Epithelial cell of proximal tubule (primary cell): ENCODE data around the gene TBCD. TPM values are rescaled to one million over a fixed set of nuclear protein-coding genes. Genes with fewer than 3 reads are reported as not detected.

Source experiments
- DNase-seq: peaks from one replicate; pipeline ENCODE4 v3.0.0-alpha.2; 2011; ENCODE audit warnings: low read depth
- H3K4me3 ChIP-seq: 2 replicates; pipeline ENCODE4 v1.5.1; 2011; ENCODE audit warnings: low read depth, mild to moderate bottlenecking, low read length
- total RNA-seq: library from RNA; depleted of rRNA; stranded (reverse); fragments of >200 nt; gene quantifications from 2 replicates; pipeline ENCODE4 v1.2.3, GENCODE V29; 2015
- TF ChIP-seq, protein P1 (sequence below): conservative IDR thresholded peaks from 2 replicates; pipeline ENCODE4 v1.5.1; 2012; ENCODE audit warnings: low read depth, mild to moderate bottlenecking, low read length

The TBCD gene
- total RNA-seq, 1 donor from 2014 or later: 46.6 TPM

- TF ChIP-seq, protein P1, sequence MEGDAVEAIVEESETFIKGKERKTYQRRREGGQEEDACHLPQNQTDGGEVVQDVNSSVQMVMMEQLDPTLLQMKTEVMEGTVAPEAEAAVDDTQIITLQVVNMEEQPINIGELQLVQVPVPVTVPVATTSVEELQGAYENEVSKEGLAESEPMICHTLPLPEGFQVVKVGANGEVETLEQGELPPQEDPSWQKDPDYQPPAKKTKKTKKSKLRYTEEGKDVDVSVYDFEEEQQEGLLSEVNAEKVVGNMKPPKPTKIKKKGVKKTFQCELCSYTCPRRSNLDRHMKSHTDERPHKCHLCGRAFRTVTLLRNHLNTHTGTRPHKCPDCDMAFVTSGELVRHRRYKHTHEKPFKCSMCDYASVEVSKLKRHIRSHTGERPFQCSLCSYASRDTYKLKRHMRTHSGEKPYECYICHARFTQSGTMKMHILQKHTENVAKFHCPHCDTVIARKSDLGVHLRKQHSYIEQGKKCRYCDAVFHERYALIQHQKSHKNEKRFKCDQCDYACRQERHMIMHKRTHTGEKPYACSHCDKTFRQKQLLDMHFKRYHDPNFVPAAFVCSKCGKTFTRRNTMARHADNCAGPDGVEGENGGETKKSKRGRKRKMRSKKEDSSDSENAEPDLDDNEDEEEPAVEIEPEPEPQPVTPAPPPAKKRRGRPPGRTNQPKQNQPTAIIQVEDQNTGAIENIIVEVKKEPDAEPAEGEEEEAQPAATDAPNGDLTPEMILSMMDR: no peak
- no peak for DNase-seq
- no peak overlapping the region for H3K4me3 ChIP-seq
These were observed 131.7 kb downstream of the TBCD start for GRCh38 chr17:82883419-82884031.

- no peak overlapping the region for H3K4me3 ChIP-seq
- TF ChIP-seq, protein P1: no peak
- no peak for DNase-seq
These were observed 132.6 kb downstream of the TBCD start for GRCh38 chr17:82884341-82884969.

GRCh38 chr17:82884970-82885353 lies 133.1 kb downstream of the TBCD start:
- no peak for DNase-seq
- TF ChIP-seq, protein P1: no peak
- H3K4me3 ChIP-seq: no peak overlapping the region

DNA sequence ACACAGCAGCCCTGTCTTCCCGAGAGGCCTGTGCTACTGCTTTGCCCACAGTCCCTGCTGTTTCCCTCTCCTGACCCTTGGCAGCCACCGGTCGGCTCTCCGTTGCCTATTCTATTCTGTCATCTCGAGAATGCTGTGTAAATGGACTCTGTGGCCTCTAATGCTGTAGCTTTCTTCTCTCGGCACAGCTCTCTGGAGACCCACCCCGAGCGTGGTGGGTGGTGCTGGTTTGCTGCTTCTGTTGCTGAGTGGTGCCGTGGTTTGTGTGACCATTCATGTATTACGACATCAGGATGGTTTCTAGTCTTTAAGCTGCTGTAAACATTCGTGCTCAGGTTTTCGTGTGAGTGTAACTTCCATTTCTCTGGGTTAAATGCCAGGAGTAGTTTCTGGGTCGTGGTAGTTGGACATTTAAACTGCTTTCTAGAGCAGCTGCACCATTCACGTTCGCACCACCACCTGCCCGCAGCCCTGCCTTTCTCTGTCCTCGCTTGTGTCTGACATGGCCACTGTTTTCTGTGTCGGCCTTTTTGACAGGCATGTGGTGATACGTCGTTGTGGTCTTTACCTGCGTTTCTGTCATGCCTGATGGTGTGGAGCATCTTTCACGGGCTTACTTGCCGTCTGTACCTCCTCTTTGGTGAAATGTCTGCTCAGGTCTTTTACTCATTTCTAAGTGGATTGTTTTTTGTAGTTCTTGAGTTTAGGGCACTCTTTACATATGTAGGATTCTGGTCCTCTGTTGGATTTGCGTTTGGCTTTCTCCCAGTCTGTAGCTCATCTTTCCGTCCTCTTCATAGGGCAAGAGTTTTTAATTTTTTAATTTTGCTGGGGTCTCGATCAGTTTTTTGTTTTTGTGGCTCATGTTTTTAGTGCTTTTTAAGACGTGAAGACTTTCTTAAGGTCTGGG lies 135.6 kb downstream of the TBCD start:
- no peak for DNase-seq
- no peak overlapping the region for H3K4me3 ChIP-seq
- TF ChIP-seq, protein P1: no peak

GRCh38 chr17:82888583-82889495 lies 137.0 kb downstream of the TBCD start:
- TF ChIP-seq, protein P1: no peak
- DNase-seq: no peak
- no peak overlapping the region for H3K4me3 ChIP-seq
